SK-N-MC (cell line): Measurements from ENCODE around the gene NLN.

ENCODE experiments used
- EZH2 ChIP-seq: fragments of 200-600 bp; sonication (generic); IDR thresholded peaks from one replicate; pipeline ENCODE4 v1.6.1; 2017; ENCODE audit warnings: antibody characterized with exemption
- POLR2AphosphoS5 ChIP-seq: IDR thresholded peaks from 2 replicates; pipeline ENCODE4 v1.6.1; 2012; ENCODE audit warnings: mild to moderate bottlenecking, low read depth, low read length, borderline replicate concordance

GRCh38 chr5:65704621-65705239, 17.3 kb upstream of the NLN start:
- TF ChIP-seq EZH2 (no peak), POLR2AphosphoS5 (no peak)
